Heart left ventricle (tissue), 13 donors: ENCODE data around the gene STUB1.

Experiments used
- CTCF ChIP-seq, 12 donors: fragments of 200-600 bp; sonication (generic) in 4 of 12; IDR thresholded peaks; one replicate each; pipeline versions ENCODE4 v1.5.0 to v1.8.0; 2018 to 2022; ENCODE audit warnings: antibody characterized with exemption in 12 of 12, mild to moderate bottlenecking in 5 of 12
- POLR2A ChIP-seq, 2 donors: fragments of 450-650 bp; IDR thresholded peaks; one replicate each; pipeline ENCODE4 v1.6.1; 2017; ENCODE audit warnings: antibody characterized with exemption in 2 of 2, mild to moderate bottlenecking in 2 of 2, moderate library complexity in 2 of 2
- donor health status: ischemic (EF 13 %, LVEDD 7.1; RV severe dilation, severe dysfunction).
- donor health status: DM: no; HTN: yes; CAD: no.
- donor health status: DM: no; HTN: no; CAD: no.
- donor health status: ischemic (EF 25% LVEDD 6.9; RV normal size, moderate dysfunction).
- donor health status: ischemic (EF 25% LVEDD 5.7; RV mildly dilated, moderate dysfunction).
- donor health status: ischemic (EF 35%, LVEDD 5.7; RV mildly dilated, moderate dysfunction).
- donor health status: nonischemic (EF 11% LVEDD 7.7; RV severe dilation, severe dysfunction).
- donor health status: DM: yes; HTN: yes; CAD: no.
- donor health status: PGD.
- donor health status: ischemic (EF 29% LVEDD 5.4; RV normal size, mild dysfunction).
- donor health status: nonischemic (EF 23%, LVEDD 6.1; RV moderate dilation, normal function).

GRCh38 chr16:728131-728889 is 48.1 kb downstream of the STUB1 start:
- TF ChIP-seq CTCF (IDR thresholded peaks at IDR 0.05) (no peak), POLR2A (IDR thresholded peaks at IDR 0.05) (no peak)
